ENCODE measurements around the gene SPATA9.

DNA sequence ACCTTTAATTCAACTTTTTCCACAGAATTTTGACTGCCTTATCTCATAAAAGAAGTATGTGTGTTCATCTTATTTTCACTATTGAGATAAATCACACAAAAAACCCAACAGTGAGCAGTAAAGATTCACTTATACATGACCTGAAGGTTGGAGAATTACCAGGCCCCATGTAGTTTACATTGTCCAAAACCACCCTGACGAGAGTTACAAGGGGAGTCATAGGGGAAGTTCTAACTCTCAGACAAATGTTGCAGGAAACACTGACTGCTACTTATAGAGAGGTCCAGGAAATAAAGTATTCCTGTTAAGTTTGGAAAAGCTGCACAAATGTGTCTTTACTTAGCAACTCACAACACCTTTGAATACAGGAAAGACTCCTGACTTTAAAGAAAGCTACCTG, 14.1 kb downstream of the SPATA9 start:
- TF ChIP-seq, protein P1, sequence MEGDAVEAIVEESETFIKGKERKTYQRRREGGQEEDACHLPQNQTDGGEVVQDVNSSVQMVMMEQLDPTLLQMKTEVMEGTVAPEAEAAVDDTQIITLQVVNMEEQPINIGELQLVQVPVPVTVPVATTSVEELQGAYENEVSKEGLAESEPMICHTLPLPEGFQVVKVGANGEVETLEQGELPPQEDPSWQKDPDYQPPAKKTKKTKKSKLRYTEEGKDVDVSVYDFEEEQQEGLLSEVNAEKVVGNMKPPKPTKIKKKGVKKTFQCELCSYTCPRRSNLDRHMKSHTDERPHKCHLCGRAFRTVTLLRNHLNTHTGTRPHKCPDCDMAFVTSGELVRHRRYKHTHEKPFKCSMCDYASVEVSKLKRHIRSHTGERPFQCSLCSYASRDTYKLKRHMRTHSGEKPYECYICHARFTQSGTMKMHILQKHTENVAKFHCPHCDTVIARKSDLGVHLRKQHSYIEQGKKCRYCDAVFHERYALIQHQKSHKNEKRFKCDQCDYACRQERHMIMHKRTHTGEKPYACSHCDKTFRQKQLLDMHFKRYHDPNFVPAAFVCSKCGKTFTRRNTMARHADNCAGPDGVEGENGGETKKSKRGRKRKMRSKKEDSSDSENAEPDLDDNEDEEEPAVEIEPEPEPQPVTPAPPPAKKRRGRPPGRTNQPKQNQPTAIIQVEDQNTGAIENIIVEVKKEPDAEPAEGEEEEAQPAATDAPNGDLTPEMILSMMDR (conservative IDR thresholded peaks at IDR 0.05; ENCODE audit: low read length): no peak
- TF ChIP-seq EZH2phosphoT487 (IDR thresholded peaks at IDR 0.05; ENCODE audit: borderline replicate concordance, low read depth, low read length): no peak
